Ramos (cell line): ENCODE results near the gene ZNF197.
"Not testable (repeated sequence)": the region's sequence is repeated elsewhere in the genome, so short reads cannot be mapped to it uniquely, and the experiment has no call there.

Experiments used
- in situ Hi-C: fragments of 300-500 bp; cut with MboI; formaldehyde crosslinking; loops from one replicate; pipeline ENCODE4 v1.14.3; 2022; ENCODE audit warnings: low sequenced_read_pairs; ENCODE audit not compliant: unreplicated experiment

Gene ZNF197

GRCh38 chr3:44659434-44659833, 34.6 kb downstream of the ZNF197 start:
- in situ Hi-C loops: no loop called here

GRCh38 chr3:44661189-44661588, 36.4 kb downstream of the ZNF197 start:
- in situ Hi-C loops: no loop called here

- in situ Hi-C loops: no loop called here
Measured at GRCh38 chr3:44665173-44665572, 40.3 kb downstream of the ZNF197 start.

GRCh38 chr3:44666346-44666745, 41.5 kb downstream of the ZNF197 start:
- in situ Hi-C loops: no loop called here

GRCh38 chr3:44669760-44670159, 44.9 kb downstream of the ZNF197 start:
- in situ Hi-C loops: no loop called here

- in situ Hi-C loops: not testable (repeated sequence)
Measured at GRCh38 chr3:44673466-44673865, 48.6 kb downstream of the ZNF197 start.

GRCh38 chr3:44674211-44674610, 49.4 kb downstream of the ZNF197 start:
- in situ Hi-C loops: no loop called here

GRCh38 chr3:44678480-44679116, 53.8 kb downstream of the ZNF197 start:
- in situ Hi-C loops: no loop called here

GRCh38 chr3:44680921-44681455, 56.2 kb downstream of the ZNF197 start:
- in situ Hi-C loops: no loop called here

- in situ Hi-C loops: no loop called here
Measured at GRCh38 chr3:44682182-44682896, 57.5 kb downstream of the ZNF197 start.

- in situ Hi-C loops: no loop called here
Measured at GRCh38 chr3:44685128-44685800, 60.4 kb downstream of the ZNF197 start.

GRCh38 chr3:44687898-44688297, 63.1 kb downstream of the ZNF197 start:
- in situ Hi-C loops: no loop called here
